ENCODE data around the gene NRG3. TPM values are rescaled to one million over a fixed set of nuclear protein-coding genes. Genes with fewer than 3 reads are reported as not detected.

NRG3 gene
- total RNA-seq, 1 experiment from 2014 or later, result not detected

DNA sequence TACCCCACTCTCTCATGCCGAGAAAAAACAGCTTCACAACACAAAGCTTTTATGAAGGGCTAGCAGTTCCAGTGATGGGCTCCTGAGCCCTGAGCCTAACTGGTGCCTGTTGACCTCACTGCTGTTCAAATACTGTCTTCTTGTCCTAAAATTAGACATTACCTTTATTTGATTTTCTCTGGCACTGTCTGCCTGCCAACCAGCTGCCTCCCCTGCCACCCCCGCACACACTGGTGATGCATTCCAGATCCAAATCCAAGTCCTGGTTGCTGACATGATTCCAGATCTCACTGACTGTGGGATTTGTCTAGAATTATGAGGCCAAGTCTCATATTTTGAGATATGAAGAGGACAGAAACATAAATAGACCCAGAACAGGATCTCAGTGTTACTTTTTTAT lies 816.2 kb downstream of the NRG3 start:
- Histone ChIP-seq H4K20me1 (ENCODE audit: insufficient read depth) (no peaks in the 10 kb centered on the region), H2AFZ (ENCODE audit: low read depth, low read length, poor library complexity, severe bottlenecking) (no peak overlapping the region), H3K9me2 (ENCODE audit: insufficient read depth) (no peaks in the 10 kb centered on the region), H3K9me3 (ENCODE audit: control insufficient read depth in 1 of 2, insufficient read depth in 1 of 2, low read depth in 1 of 2, low read length in 2 of 2) (peaks cover 13 to 20% of the 10 kb centered on the region in 2 experiments; a peak in 3 of 4 replicates), H3K9ac (ENCODE audit: low read length) (no peak overlapping the region), H3K4me2 (ENCODE audit: low read length) (no peak overlapping the region), H3K79me2 (ENCODE audit: insufficient read depth, low read length) (no peaks in the 10 kb centered on the region), H3K4me1 (ENCODE audit: control insufficient read depth in 1 of 2, insufficient read depth in 2 of 2, low read length in 2 of 2) (no peaks in the 10 kb centered on the region), H3K27me3 (ENCODE audit: insufficient read depth, low read length) (no peaks in the 10 kb centered on the region), H3K4me3 (replicated peaks in 1 of 2; ENCODE audit: low read depth in 1 of 2, low read length in 2 of 2) (no peak overlapping the region), H3K27ac (ENCODE audit: low read depth, low read length) (no peak overlapping the region), H3K36me3 (ENCODE audit: control insufficient read depth in 1 of 2, insufficient read depth in 2 of 2, low read length in 2 of 2) (no peaks in the 10 kb centered on the region)
- ChIA-PET RAD21 (ENCODE audit: low non-redundant PET in 1 of 2, low total read pairs in 2 of 2, uncharacterized antibody in 2 of 2, unreplicated experiment in 2 of 2) (no interaction called here), CTCF (no interaction called here), POLR2A (no interaction called here)
- BruUV-seq (replicated peaks), result no TSS peak
- DNase-seq (ENCODE audit: low read depth, low spot score), result no peak
- no peak for ATAC-seq
- intact Hi-C loops (cut with micrococcal nuclease), result no loop called here
- TF ChIP-seq SIN3A (IDR thresholded peaks at IDR 0.05; ENCODE audit: low read depth) (no peak), ZNF274 (IDR thresholded peaks at IDR 0.05; ENCODE audit: low read depth, low read length) (no peak), POLR2AphosphoS5 (IDR thresholded peaks at IDR 0.05; ENCODE audit: low read depth, low read length) (no peak), TCF7L2 (IDR thresholded peaks at IDR 0.05; ENCODE audit: borderline replicate concordance, extremely low read depth, insufficient read depth, insufficient read length) (no peak), RAD21 (IDR thresholded peaks at IDR 0.05; ENCODE audit: low read depth) (no peak), POLR2A (IDR thresholded peaks at IDR 0.05; ENCODE audit: borderline replicate concordance, extremely low read depth, insufficient read depth, insufficient read length) (no peak), YY1 (IDR thresholded peaks at IDR 0.05; ENCODE audit: extremely low read depth, insufficient replicate concordance, low read depth, low read length) (no peak), ATF3 (IDR thresholded peaks at IDR 0.05) (no peak), ELF1 (IDR thresholded peaks at IDR 0.05; ENCODE audit: borderline replicate concordance, low read depth) (no peak), EZH2phosphoT487 (IDR thresholded peaks at IDR 0.05; ENCODE audit: borderline replicate concordance) (no peak), CEBPB (IDR thresholded peaks at IDR 0.05; ENCODE audit: low read depth) (no peak), ZFX (IDR thresholded peaks at IDR 0.05) (no peak), EGR1 (IDR thresholded peaks at IDR 0.05; ENCODE audit: low read depth) (no peak), CBX3 (IDR thresholded peaks at IDR 0.05; ENCODE audit: low read depth) (no peak), EZH2 (IDR thresholded peaks at IDR 0.05) (no peak), SRF (IDR thresholded peaks at IDR 0.05; ENCODE audit: low read depth) (no peak)
- TF ChIP-seq, protein P1, sequence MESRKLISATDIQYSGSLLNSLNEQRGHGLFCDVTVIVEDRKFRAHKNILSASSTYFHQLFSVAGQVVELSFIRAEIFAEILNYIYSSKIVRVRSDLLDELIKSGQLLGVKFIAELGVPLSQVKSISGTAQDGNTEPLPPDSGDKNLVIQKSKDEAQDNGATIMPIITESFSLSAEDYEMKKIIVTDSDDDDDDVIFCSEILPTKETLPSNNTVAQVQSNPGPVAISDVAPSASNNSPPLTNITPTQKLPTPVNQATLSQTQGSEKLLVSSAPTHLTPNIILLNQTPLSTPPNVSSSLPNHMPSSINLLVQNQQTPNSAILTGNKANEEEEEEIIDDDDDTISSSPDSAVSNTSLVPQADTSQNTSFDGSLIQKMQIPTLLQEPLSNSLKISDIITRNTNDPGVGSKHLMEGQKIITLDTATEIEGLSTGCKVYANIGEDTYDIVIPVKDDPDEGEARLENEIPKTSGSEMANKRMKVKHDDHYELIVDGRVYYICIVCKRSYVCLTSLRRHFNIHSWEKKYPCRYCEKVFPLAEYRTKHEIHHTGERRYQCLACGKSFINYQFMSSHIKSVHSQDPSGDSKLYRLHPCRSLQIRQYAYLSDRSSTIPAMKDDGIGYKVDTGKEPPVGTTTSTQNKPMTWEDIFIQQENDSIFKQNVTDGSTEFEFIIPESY (IDR thresholded peaks at IDR 0.05; ENCODE audit: extremely low read depth, insufficient replicate concordance, low read length), result no peak
- TF ChIP-seq, protein P2, sequence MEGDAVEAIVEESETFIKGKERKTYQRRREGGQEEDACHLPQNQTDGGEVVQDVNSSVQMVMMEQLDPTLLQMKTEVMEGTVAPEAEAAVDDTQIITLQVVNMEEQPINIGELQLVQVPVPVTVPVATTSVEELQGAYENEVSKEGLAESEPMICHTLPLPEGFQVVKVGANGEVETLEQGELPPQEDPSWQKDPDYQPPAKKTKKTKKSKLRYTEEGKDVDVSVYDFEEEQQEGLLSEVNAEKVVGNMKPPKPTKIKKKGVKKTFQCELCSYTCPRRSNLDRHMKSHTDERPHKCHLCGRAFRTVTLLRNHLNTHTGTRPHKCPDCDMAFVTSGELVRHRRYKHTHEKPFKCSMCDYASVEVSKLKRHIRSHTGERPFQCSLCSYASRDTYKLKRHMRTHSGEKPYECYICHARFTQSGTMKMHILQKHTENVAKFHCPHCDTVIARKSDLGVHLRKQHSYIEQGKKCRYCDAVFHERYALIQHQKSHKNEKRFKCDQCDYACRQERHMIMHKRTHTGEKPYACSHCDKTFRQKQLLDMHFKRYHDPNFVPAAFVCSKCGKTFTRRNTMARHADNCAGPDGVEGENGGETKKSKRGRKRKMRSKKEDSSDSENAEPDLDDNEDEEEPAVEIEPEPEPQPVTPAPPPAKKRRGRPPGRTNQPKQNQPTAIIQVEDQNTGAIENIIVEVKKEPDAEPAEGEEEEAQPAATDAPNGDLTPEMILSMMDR (IDR thresholded peaks at IDR 0.05 in 2 of 3, conservative IDR thresholded peaks at IDR 0.05 in 1 of 3; ENCODE audit: borderline replicate concordance in 1 of 3, insufficient read depth in 1 of 3, low read depth in 2 of 3, low read length in 2 of 3), result no peak
